HG03469 (cell line): ENCODE results near the gene SNAPC5.
"Not testable (repeated sequence)": the region's sequence is repeated elsewhere in the genome, so short reads cannot be mapped to it uniquely, and the experiment has no call there.

Source experiments
- ATAC-seq: cut with Tn5 transposase; IDR thresholded peaks from one replicate; pipeline ENCODE4 v1.9.1; 2021; ENCODE audit warnings: mild to moderate bottlenecking, moderate library complexity, moderate number of reproducible peaks; ENCODE audit not compliant: unreplicated experiment

The SNAPC5 gene, protein sequence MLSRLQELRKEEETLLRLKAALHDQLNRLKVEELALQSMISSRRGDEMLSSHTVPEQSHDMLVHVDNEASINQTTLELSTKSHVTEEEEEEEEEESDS

DNA sequence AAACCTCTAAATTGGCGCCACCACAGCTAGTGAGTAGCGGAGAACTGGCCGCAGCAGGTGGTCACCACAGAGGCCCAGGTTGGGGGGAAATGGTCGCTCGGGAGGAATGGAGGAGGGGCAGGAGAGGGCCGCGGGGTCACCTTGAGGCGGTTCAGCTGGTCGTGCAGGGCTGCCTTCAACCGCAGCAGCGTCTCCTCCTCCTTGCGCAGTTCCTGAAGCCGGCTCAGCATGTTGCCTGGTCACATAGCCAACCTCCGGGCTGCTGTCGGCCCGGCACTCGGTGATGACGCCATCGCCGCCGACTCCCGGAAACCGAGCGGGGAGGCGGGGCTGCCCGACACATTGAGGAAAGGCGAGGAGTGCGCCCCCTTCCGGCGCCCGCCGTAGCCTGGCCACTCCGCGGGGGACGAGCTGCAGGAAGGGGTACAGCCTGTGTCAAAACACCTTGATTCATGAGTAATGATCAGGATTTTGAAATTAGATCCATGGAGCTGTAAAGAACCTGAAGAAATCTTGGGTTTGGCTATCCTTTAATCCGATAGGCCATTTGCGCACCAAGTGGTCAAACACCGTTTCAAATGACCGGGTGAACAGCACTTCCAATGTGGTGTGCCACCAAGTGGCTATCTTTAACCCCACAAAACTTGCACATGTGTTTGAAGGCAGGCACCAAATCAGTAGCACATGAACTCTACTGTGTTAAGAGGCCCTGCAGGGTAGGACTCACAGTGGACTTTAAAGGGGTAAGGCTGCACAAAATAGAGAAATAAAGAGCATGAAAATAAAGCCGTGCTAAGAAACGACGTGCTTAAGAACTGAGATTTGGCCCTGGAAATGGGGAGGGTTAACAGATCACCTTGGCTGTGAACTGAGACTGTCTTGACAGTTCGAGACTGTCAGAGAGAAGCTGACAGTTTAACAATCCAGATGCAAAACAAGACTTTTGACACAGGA, at the start of gene SNAPC5:
TSS of gene SNAPC5 (minus strand) at position 261 of the 954 bp plus-strand sequence. CDS start at position 230, 31 bp downstream.
- ATAC-seq, result peak; percentile 63

DNA sequence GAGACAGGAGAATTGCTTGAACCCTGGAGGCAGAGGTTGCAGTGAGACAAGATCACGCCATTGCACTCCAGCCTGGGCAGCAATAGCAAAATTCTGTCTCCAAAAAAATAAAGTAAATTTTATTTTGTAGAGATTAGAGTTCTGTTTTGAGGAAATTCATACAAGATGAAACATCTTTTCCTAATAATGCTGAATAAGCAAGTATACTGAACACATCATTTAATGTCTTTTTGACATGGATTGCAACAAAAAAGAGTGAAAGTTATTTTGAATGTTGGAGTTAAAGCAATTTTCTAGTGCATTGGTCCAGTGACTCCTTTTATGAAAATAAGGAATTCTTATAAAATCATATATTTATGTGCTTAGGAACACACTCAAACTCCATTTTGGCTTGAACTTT, 47.7 kb upstream of the SNAPC5 start:
- no peak for ATAC-seq

GRCh38 chr15:66542896-66543295, 45.3 kb upstream of the SNAPC5 start:
- no peak for ATAC-seq

DNA sequence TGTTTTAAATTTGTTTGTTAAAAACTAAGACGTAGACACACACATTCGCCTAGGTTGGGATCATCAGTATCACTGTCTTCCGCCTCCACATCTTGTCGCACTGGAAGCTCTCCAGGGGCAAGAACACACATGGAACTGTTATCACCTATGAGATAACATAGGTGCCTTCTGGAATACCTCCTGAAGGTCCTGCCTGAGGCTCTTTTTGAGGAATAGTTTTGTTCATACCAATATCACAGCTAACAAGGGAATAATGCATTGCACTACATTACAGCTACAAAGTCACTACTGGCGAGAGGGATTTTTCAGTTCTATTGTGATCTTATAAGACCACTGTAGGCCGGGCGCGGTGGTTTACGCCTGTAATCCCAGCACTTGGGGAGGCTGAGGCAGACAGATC, 37.5 kb upstream of the SNAPC5 start:
- no peak for ATAC-seq

GRCh38 chr15:66524838-66525237, 27.3 kb upstream of the SNAPC5 start:
- no peak for ATAC-seq

- no peak for ATAC-seq
These were observed 26.4 kb upstream of the SNAPC5 start for GRCh38 chr15:66523926-66524325.

DNA sequence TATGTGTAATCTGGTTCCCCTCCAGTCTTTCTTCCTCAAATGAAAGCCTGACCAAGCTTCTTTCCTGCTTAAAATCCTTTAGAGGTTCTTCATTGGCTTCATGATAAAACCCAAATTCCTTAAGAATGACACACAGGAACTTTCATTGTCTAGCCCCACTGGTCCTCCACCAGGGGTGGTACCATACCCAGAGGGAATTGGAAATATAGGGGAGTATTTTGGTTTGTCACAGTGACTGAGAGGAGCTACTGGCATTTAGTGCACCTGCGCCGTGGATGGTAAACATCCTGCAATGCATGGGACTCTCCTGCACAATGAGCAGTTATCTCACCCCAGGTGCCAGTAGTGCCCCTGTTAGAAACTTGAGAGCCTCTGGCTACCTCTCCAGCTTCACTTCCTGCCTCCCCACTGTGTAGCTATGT, 18.4 kb upstream of the SNAPC5 start:
- no peak for ATAC-seq

DNA sequence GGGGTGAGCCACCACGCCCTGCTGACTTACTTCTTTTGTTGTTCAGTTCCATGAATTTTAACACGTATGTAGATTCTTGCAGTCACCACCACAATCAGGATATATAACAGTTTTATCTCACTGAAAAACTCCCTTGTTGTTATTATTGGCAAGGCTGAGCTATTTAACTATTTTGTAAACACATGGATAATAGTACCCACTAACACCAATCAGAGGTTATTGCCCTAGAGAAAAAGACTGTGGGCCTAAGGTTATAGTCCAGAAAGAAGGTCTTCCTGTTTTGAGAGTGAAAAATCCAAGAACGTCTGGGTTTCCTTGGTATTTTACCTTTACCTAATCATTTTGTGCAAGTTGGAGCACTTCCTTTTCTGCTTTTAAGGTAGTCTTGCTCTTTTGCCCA, 17.0 kb upstream of the SNAPC5 start:
- no peak for ATAC-seq

GRCh38 chr15:66508293-66508883, 10.8 kb upstream of the SNAPC5 start:
- no peak for ATAC-seq

- no peak for ATAC-seq
These were observed 8.3 kb upstream of the SNAPC5 start for GRCh38 chr15:66505818-66506217.

DNA sequence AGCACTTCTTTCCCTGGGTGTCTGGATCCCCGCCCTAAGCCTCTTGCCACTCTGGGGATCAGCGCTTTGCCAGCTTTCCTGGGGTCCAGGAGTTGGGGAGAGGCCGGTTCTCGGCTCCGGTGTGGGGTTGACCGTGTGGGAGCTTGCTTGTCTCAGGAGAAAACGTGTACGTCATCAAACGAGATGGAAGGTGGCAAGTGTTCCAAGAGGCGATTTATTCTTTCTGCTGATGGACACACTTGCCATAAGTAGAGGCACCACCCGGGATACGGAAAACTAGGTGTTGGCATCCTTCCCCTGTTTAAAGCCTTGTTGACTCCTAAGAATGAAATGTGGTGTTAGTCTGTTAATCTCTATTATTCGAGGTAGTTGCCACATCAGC, 7.9 kb upstream of the SNAPC5 start:
- peak; percentile 14 for ATAC-seq

GRCh38 chr15:66504563-66505429, 7.2 kb upstream of the SNAPC5 start, which contains the start of the genes RPL4 and ZWILCH:
Gene RPL4 (minus strand): TSS chr15:66504855. CDS start chr15:66504790, 65 bp downstream.
Gene ZWILCH (plus strand): TSS chr15:66505326. CDS start chr15:66505339, 13 bp downstream.
- ATAC-seq, result peak; percentile 49

- ATAC-seq, result no peak
These were observed 6.4 kb upstream of the SNAPC5 start for GRCh38 chr15:66503780-66504562.

DNA sequence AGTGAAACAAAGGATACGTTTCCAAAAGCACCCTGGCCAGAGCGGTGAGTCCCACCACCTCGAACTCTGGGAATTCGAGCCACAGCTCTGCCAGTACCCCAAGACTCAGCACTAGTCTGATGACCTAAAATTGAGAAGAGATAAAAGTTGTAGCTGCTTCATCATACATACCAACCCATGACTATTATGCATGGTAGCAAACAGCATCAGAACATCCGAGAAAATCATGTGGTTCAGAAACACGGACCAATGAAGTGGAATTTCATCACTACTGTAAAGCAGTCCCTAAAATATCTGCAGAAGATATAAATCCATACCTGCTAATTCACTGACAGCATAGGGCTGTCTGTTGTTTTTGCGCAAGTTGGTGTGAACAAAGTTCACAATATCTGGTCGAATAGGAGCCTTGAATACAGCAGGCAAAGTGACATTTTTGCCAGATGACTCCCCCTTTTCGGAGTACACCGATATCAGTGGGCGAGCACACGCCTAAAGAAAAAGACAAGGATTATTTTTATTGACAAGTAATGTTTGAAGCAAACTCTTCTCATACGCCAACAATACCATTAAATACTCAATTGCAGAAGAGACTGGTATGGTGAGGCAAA, 5.6 kb upstream of the SNAPC5 start:
- ATAC-seq, result not testable (repeated sequence)

- ATAC-seq, result no peak
These were observed 4.9 kb upstream of the SNAPC5 start for GRCh38 chr15:66502491-66502890.

GRCh38 chr15:66500346-66500745, 2.8 kb upstream of the SNAPC5 start:
- ATAC-seq, result not testable (repeated sequence)

DNA sequence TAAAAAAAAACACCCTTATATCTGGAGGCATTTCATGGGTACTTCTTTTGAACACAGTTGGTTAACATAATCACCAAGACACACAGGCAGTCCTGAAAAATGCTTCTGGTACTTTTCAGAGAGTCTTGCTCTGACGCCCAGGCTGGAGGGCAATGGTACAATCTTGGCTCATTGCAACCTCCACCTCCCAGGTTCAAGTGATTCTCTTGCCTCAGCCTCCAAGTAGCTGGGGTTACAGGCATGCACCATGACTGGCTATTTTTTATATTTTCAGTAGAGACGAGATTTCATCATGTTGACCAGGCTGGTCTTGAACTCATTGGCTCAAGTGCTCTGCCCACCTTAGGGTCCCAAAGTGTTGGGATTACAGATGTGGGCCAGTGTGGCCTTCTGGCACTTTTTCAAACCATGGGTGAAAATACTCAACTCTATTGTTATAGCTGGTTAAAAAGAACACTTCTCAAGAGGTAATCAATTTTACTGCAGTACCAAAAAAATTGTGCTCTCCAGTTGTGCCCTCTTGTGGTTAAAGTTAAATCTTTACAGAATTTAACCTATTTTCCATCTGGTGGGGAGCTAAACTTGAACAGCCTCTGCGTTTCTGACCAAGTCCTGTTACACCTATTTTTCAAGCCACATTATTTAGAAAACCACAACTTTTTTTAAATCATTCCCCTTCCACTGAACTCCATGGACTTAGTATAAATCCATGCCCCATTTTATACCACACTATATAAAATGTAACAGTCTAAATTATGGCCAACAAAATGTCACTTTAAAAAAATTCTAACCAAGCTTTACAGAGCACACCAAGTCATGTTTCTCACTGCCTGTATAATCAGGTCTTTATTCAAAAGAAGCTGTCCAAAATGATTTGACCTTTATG, 1.2 kb upstream of the SNAPC5 start:
- no peak for ATAC-seq

DNA sequence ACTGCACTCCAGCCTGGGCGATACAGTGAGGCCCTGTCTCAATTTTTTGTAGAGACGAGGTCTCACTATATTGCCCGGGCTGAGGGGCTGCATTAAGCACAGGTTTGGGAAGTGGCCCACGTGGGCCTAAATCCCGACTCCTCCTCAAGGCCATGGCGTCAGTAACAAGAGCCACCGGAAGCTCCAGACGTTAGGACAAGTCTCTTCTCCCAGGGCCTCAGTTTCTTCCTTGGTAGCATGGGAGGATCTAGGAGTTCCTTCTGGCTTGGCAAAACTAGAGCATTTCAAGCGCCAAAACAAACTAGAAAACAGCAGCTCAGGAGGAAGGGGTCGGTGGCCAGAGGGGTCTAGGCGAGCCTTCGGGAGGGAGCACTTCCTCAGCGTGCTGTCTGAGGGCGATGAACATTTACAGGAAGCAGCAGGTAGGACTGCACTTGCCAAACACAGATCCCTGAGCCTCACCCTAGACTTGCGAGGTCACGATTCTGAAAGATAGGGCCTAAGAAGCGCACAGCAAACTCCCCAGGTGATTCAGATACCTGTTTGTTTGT, 536 bp downstream of the SNAPC5 start:
- no peak for ATAC-seq
